Activated T-helper 1 cell treated with Interleukin-2 at 50 U/mL for 16 hours (primary cell): Measurements from ENCODE around the gene SLC4A1.
"Not testable (repeated sequence)": the region's sequence is repeated elsewhere in the genome, so short reads cannot be mapped to it uniquely, and the experiment has no call there.

Experiments used
- DNase-seq: peaks from one replicate; pipeline ENCODE4 v3.0.0-alpha.2; 2020; ENCODE audit warnings: low read depth

Gene SLC4A1

GRCh38 chr17:44256671-44257070, 11.3 kb downstream of the SLC4A1 start:
- no peak for DNase-seq

DNA sequence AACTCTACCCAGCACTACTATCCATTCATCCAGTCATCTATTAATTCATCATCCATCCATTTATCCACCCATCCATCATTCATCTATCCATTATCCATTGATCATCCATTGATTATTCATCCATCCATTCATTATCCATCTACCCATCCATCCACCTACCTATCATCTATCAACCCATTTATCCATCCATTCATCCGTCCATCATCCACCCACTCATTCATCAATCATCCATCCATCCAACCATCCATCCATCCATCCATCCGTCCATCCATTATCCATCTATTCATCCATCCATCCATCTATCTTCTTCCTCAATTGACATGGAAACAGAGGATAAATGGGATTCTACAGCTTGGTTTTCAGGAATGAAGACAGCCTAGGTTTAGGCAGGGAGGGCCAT, 12.0 kb downstream of the SLC4A1 start:
- DNase-seq = no peak

DNA sequence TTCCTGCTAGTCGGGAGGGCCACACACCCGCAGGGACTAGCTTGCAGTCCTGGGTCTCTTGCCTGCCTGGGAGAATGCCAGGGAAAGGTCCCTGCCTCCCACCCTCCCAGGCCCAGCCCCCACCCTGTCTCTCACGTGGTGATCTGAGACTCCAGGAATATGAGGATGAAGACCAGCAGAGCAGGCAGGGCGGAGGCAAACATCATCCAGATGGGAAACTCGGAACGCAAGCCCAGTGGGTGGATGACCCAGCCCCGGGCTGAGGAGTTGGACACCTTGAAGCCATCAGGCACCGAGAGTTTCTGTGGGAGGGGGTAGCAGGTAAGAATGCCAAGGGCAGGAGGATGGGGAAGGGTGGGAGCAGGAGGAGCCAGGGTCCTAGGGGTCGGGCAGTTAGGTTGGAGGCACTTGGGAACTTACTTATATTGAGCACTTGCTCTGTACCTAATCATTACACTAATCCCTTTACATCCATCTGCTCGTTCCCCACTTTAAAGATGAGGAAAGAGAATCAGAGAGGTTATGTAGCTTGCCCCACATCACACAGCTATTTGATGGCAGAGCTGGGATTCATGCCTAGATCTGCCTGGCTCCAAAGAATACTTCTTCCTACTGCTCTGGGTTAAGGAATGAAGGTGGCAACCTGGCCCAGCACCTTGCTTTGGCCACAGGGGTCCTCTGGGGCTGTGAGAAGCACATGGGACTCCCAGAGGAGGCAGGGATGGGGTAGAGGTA, 13.4 kb downstream of the SLC4A1 start:
- no peak for DNase-seq

DNA sequence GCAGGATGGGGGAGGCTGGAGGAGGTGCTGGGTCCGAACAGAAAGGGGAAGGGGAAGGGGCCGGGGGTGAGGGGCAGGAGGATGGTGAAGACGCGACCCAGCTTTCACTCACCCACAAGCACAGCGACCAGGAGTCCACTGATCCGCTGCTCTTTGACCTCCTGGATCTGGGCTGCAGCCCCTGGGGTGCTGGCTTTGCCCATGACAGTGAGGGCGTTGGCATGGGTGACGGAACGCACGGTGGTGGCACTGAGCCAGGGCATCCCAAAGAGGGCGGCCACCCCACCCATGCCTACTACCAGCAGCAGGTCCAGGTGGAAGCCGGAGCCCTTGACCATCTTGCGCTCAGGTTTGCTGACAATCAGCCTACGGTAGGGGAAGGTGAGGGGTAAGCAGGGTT, 14.9 kb downstream of the SLC4A1 start:
- DNase-seq = no peak

- no peak for DNase-seq
Measured at GRCh38 chr17:44251062-44251461, 16.9 kb downstream of the SLC4A1 start.

GRCh38 chr17:44249501-44250246, 18.3 kb downstream of the SLC4A1 start:
- no peak for DNase-seq

GRCh38 chr17:44247876-44248736, 19.8 kb downstream of the SLC4A1 start:
- no peak for DNase-seq

- no peak for DNase-seq
Measured at GRCh38 chr17:44247440-44247841, 20.5 kb downstream of the SLC4A1 start.

GRCh38 chr17:44241106-44241624, 26.8 kb downstream of the SLC4A1 start:
- no peak for DNase-seq

- not testable (repeated sequence) for DNase-seq
Measured at GRCh38 chr17:44237886-44238285, 30.0 kb downstream of the SLC4A1 start.

GRCh38 chr17:44236444-44236991, 31.4 kb downstream of the SLC4A1 start:
- DNase-seq = no peak

GRCh38 chr17:44235583-44235936, 32.4 kb downstream of the SLC4A1 start:
- no peak for DNase-seq

GRCh38 chr17:44233582-44233981, 34.4 kb downstream of the SLC4A1 start:
- DNase-seq = no peak

DNA sequence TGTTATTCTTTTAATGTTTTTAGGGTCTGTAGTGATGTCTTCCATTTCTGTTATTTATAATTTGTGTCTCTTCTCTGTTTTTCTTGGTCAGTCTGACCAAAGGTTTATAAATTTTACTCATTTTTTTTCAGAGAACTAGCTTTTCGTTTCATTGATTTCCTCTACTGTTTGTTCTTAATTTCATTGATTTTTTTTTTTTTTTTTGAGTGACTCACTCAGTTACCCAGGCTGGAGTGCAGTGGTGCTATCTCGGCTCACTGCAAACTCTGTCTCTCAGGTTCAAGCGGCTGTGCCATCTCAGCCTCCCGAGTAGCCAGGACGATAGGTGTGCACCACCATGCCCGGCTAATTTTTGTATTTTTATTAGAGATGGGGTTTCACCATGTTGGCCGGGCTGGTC, 35.9 kb downstream of the SLC4A1 start:
- no peak for DNase-seq

DNA sequence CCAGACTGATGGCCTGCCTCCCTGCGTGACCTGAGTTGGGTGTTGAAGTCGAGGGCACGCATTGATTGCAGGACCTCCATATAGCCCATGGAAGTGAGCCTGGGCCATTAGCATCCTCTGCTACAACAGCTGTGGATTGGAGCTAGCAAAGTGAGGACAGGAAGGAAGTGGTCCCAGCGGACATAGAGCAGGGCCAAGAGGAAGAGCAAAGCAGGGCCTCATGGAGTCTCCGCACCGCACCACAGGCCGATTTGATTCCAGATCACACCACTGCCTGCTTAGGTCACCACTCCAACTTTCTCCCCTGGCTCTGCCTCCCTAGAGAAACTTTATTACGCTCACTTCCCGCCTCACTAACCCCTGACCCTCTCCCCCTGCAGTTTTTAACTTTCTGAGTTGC, 37.8 kb downstream of the SLC4A1 start:
- no peak for DNase-seq

DNA sequence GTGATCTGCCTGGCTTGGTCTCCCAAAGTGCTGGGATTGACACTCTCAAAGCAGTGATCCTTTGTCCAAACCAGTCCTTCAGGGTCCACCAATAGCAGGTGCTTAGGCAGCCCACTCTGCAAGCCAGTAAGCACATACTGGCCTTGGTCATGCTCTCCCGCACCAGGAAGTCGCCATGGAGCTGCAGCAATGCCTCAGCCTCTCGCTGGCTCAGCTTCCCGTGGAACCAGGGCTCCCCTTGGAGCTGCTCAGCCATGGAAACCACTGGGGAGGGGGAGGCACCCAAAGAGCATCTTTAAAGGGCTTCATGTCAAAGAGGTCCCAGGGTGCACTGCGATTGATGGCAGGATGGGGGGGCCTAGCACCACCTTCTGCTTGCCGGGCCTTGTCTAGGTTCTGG, 38.8 kb downstream of the SLC4A1 start:
- no peak for DNase-seq

- DNase-seq = no peak
Measured at GRCh38 chr17:44223541-44224071, 44.3 kb downstream of the SLC4A1 start.

DNA sequence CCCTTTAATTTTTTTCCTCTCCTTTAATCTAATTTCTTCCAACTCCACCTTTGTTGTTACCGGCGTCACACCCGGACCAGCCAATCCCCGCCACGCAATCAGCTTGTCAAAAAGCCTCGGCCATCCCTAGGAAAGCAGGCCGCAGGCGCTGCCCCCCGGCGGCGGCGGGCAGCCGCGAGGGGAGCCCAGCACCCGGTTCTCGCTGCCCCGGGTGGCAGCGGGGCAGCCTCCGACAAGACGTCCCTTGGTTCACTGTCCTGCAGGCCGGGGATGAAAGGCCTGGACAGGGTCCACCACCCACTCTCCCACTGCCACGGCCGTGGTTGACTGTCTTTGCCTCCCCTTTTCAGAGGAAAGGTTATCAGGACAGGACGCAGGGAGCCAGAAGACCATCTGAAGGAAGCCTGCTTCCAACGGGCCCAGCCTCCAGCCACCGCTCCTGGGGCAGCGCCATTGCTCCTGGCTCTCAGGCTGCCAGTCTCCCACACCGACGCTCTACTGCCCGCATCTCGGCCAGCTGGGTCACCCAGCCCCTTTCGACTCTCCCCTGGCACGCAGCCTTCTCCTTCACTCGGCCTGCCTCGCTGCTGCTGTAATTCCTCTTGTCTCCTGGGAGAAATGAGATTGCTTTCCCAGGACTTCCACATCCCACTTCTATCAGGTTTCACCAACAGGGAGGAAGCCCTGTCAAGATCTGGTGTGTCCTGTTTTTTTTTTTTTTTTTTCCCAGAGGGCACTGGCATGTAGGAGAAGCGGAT, 45.6 kb downstream of the SLC4A1 start:
- DNase-seq = no peak

DNA sequence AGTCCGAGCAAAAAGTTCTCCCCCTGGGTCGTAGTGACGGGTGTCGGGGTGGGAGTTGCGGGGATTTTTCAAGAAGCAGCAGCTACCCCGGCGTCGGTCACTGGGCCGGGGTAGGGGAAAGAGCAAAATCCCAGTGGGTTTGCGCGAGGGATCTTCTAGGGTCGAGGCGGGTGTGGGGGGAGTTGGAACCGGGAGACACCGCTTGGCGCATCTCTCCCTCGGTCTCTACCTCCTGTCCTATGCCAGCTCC, 46.1 kb downstream of the SLC4A1 start:
- DNase-seq = no peak

GRCh38 chr17:44221084-44221861, 46.7 kb downstream of the SLC4A1 start:
- peak; percentile 52 for DNase-seq
